Hypothalamus (tissue), 51 donors: ENCODE measurements around the gene MAP2K6.

Source experiments
- DNase-seq, 51 donors: peaks; one replicate each; lab custom pipeline; 2025; lab: John Stamatoyannopoulos, UW

Gene MAP2K6

GRCh38 chr17:69414408-69415274, at the start of gene MAP2K6:
MAP2K6 (plus strand) TSS chr17:69414697; CDS start chr17:69414985, 288 bp downstream.
- peak; percentile 14 to 89 (median 72) for DNase-seq

DNA sequence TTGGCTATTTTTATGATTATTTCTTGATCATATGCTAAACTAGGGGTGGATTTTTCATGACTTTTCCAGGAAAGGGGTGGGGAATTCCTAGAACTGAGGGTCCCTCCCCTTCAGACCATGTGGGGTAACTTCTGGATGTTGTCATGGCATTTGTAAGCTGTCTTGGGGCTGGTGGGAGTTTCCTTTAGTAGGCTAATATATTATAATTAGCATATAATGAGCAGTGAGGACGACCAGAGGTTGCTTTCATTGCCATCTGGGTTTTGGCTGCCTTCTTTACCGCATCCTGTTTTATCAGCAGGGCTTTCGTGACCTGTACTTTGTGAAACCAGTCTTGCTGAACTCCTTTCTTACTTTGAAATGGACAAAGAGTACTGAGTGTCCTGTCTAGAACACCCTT, 47.2 kb upstream of the MAP2K6 start:
- DNase-seq = no peak

GRCh38 chr17:69373069-69373468, 41.4 kb upstream of the MAP2K6 start:
- DNase-seq = no peak

DNA sequence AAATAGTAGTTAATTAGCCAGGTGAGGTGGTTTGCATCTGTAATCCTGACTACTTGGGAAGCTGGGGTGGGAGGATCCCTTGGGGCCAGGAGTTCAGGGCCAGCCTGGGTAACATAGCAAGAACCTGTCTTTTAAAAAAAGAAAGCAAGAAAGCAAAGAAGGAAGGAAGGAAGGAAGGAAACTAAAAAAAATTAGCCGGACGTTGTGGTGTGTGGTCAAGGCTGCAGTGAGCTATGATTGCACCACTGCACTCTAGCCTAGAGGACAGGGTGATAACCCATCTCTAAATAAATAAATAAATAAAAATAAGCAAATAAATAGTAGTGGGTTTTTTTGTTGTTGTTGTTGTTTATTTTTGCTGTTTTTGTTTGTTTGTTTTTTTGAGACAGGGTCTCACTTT, 39.3 kb upstream of the MAP2K6 start:
- no peak for DNase-seq

GRCh38 chr17:69388822-69389442, 25.6 kb upstream of the MAP2K6 start:
- no peak for DNase-seq

GRCh38 chr17:69390795-69391501, 23.5 kb upstream of the MAP2K6 start:
- no peak for DNase-seq

DNA sequence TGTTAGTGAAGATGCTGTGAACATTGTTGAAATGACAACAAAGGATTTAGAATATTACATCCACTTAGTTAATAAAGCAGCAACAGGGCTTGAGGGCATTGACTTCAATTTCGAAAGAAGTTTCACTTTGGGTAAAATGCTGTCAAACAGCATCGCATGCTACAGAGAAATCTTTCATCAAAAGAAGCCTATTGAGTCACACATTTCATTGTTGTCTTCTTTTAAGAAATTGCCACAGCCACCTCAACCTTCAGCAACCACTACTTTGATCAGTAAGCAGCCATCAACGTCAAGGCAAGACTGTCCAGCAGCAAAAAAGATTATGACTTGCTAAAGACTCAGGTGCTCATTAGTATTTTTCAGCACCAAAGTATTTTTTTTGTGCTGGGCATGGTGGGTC, 13.2 kb upstream of the MAP2K6 start:
- no peak for DNase-seq

DNA sequence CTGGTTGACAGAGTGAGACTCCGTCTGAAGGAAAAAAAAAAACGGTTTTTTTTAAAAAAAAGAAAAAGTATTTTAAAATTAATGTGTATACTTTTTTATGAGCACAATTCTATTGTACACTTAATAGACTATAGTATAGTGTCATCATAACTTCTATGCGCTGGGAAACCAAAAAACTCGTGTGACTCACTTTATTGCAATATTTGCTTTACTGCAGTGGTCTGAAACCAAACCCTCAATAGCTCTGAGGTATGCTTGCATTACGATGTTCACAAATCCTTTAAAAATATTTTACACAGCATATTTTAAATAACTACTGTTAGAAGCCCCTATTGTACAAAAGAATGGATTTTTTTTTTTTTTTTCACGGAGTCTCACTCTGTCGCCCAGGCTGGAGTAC, 12.4 kb upstream of the MAP2K6 start:
- DNase-seq = no peak

GRCh38 chr17:69404399-69404798, 10.1 kb upstream of the MAP2K6 start:
- no peak for DNase-seq

DNA sequence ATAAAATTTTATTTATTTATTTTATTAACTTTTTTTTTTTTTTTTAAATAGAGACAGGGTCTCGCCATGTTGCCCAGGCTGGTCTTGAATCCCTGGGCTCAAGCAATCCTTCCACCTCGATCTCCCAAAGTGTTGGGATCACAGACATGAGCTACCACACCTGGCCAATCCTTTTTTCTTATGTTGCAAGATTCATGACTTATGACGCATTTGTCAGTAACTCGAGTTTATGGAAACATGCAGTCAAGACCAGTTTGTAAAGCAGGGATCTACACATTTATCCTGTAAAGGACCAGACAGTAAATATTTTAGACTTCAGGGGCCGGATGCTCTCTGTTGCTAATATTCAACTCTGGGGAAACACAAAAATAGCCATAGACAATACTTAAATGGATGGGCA, 9.4 kb upstream of the MAP2K6 start:
- no peak for DNase-seq

DNA sequence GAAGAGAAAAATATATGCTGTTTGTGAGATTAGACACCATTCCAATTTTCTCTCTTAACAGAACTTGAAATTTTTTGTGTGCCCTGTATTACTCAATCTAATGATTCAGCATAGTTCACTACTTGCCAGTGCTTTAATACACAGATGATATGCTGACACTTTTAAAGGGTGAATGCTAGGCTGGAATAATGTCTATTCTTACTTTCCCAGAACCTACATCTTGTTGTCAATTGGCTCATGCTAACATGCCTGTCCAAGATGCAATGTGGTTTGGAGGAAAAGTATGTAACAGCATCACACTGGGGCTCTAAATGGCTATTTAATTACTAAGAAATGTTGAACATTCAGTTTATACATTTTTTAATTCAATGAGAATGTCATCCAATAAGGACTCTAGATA, 7.6 kb upstream of the MAP2K6 start:
- DNase-seq = no peak

- DNase-seq = no peak
Measured at GRCh38 chr17:69407759-69408158, 6.7 kb upstream of the MAP2K6 start.

DNA sequence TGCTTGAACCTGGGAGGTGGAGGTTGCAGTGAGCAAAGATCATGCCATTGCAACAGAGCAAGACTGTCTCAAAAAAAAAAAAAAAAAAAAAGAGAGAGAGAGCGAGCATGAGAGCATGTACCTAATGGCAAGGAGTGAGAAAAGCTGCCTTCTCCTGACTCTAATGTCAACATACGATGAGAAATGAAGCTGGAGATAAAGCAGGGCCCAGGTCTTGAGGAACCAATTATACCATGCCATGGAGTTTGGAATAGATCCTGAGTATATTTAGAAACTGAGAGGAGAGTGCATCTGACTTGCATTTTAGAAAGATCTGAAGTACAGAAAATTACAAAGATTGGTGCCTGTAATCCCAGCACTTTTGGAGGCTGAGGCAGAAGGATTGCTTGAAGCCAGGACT, 3.8 kb upstream of the MAP2K6 start:
- DNase-seq = no peak

GRCh38 chr17:69411766-69412165, 2.7 kb upstream of the MAP2K6 start:
- no peak for DNase-seq

DNA sequence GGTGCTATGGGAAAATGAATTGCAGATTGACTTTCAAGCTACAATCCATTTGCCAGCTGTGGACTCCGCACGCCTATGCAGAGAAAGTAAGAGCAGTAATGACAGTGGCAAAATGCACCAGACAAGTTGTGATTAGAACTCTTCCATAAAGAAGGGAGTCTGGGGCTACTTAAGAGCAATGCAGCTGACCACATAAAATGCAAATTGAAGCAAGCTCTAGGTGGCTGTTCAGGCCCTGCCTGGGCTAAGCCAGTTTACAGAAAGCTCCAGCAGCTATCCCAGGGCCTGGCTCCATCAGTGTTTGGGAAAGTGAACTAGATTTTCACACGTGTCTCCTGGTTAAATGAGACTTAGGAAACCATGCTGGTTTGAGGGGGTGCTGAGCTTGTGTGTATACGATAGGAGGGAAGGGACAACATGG, 2.2 kb upstream of the MAP2K6 start:
- no peak for DNase-seq

- no peak for DNase-seq
Measured at GRCh38 chr17:69415431-69415830, 934 bp downstream of the MAP2K6 start.

DNA sequence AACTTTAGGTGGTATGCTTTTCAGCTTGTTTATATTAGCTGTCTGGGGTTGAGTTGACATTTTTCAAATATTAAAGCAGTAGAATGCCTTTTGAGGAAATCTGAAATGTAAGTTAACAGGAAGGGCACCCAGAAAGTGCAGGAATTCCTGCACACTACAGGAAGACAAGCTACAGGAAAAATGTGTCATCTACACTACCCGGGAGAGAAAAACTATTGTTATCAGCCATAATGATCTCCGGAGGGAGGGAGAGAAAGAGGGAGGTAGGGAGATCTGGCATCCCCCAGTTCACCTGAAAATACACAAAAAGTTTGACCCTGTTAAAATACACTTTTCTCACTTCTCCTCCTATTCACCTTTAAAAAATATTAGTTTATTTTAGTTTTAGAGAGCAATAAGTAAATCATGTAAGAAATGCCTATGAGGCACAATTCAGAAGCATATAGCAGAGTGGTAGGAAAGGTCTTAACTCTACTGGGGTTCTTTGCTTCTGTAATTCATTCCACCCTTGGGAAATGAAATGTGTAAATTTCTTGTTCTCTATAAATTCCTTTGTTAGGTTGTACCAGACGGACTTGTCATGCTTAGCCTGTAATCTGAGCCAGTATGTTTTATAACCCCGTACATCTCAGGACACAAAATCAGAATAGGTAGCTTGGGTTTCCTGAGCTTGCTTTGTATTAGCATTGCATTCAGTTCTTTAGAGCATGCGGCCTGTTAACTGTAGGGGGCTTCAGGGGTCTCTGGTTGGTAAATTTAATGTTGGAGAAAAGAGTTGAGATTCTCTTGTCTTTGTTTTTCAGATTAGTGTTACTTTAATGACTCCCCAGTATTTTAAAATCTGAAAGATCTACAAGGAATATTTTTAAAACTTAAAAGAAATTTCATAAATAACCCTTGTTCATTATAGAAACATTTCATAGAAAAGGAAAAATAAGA, 3.3 kb downstream of the MAP2K6 start:
- DNase-seq = no peak

GRCh38 chr17:69418535-69418934, 4.0 kb downstream of the MAP2K6 start:
- no peak for DNase-seq

DNA sequence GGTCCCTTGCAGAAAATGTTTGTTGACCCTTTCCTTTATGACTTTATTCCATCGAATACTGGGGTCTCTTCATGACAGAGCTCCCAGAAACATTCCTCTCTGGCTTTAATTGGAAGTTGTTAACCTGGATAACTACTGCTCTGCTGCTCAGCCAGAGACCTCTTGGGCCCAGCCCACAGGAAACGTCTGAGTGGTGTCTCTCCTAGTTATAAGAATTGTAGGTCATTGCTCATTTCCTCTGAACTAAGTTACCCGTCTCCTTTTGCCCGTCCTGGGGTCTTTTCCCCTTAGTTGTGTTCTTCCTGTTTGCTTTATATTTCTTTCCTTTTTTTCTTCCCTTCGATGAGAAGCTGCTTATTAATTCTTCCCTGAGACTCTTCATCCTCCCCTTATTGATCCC, 9.0 kb downstream of the MAP2K6 start:
- DNase-seq = no peak

- DNase-seq = no peak
Measured at GRCh38 chr17:69424287-69425041, 10.0 kb downstream of the MAP2K6 start.
